ENCODE data around the gene SPOCK1. TPM values are rescaled to one million over a fixed set of nuclear protein-coding genes. Genes with fewer than 3 reads are reported as not detected.

Gene SPOCK1
- total and polyA plus RNA-seq, 2 experiments from 2014 or later, result 4.1 to 14.0 TPM

GRCh38 chr5:137231540-137231939, 267.6 kb downstream of the SPOCK1 start:
- DNase-seq (ENCODE audit: low read depth in 1 of 2, low spot score in 1 of 2), result peak in 1 of 2 donors; percentile 16
- H3K36me3 ChIP-seq, result no peaks in the 10 kb centered on the region
- H3K4me1 ChIP-seq (ENCODE audit: low read depth), result no peaks in the 10 kb centered on the region
- no peak overlapping the region for H3K27ac ChIP-seq
- no peak overlapping the region for H3K4me3 ChIP-seq
- H3K9me3 ChIP-seq (ENCODE audit: low read depth), result no peaks in the 10 kb centered on the region
- no peak for TF ChIP-seq CTCF (IDR thresholded peaks at IDR 0.05; ENCODE audit: low read depth, low read length)
- H3K27me3 ChIP-seq, result no peaks in the 10 kb centered on the region

- Histone ChIP-seq H3K4me1 (ENCODE audit: low read depth) (no peaks in the 10 kb centered on the region), H3K27ac (no peak overlapping the region), H3K4me3 (no peak overlapping the region), H3K36me3 (no peaks in the 10 kb centered on the region), H3K27me3 (no peaks in the 10 kb centered on the region), H3K9me3 (ENCODE audit: low read depth) (no peaks in the 10 kb centered on the region)
- TF ChIP-seq CTCF (IDR thresholded peaks at IDR 0.05; ENCODE audit: low read depth, low read length), result no peak
- DNase-seq (ENCODE audit: low read depth in 1 of 2, low spot score in 1 of 2), result no peak
These were observed 270.3 kb downstream of the SPOCK1 start for GRCh38 chr5:137228816-137229215.

GRCh38 chr5:137226081-137226480, 273.0 kb downstream of the SPOCK1 start:
- Histone ChIP-seq H3K27ac (no peak overlapping the region), H3K4me1 (ENCODE audit: low read depth) (peaks cover 6% of the 10 kb centered on the region), H3K27me3 (no peaks in the 10 kb centered on the region), H3K4me3 (no peak overlapping the region), H3K9me3 (ENCODE audit: low read depth) (no peaks in the 10 kb centered on the region), H3K36me3 (no peaks in the 10 kb centered on the region)
- DNase-seq (ENCODE audit: low read depth in 1 of 2, low spot score in 1 of 2), result no peak
- TF ChIP-seq CTCF (IDR thresholded peaks at IDR 0.05; ENCODE audit: low read depth, low read length), result no peak

GRCh38 chr5:137223324-137224295, 275.5 kb downstream of the SPOCK1 start:
- peaks cover 6% of the 10 kb centered on the region for H3K4me1 ChIP-seq (ENCODE audit: low read depth)
- no peak for TF ChIP-seq CTCF (IDR thresholded peaks at IDR 0.05; ENCODE audit: low read depth, low read length)
- DNase-seq (ENCODE audit: low read depth in 1 of 2, low spot score in 1 of 2), result no peak
- no peak overlapping the region for H3K27ac ChIP-seq
- H3K4me3 ChIP-seq, result no peak overlapping the region
- H3K36me3 ChIP-seq, result no peaks in the 10 kb centered on the region
- no peaks in the 10 kb centered on the region for H3K9me3 ChIP-seq (ENCODE audit: low read depth)
- H3K27me3 ChIP-seq, result no peaks in the 10 kb centered on the region

GRCh38 chr5:137221943-137222342, 277.2 kb downstream of the SPOCK1 start:
- H3K4me3 ChIP-seq, result no peak overlapping the region
- DNase-seq (ENCODE audit: low read depth in 1 of 2, low spot score in 1 of 2), result no peak

More at GRCh38 chr5:137221943-137222342, 277.2 kb downstream of the SPOCK1 start:
- no peak overlapping the region for H3K27ac ChIP-seq
- no peaks in the 10 kb centered on the region for H3K36me3 ChIP-seq
- TF ChIP-seq CTCF (IDR thresholded peaks at IDR 0.05; ENCODE audit: low read depth, low read length), result no peak
- H3K27me3 ChIP-seq, result no peaks in the 10 kb centered on the region
- H3K9me3 ChIP-seq (ENCODE audit: low read depth), result no peaks in the 10 kb centered on the region
- peaks cover 6% of the 10 kb centered on the region for H3K4me1 ChIP-seq (ENCODE audit: low read depth)
